Measurements from ENCODE around the gene LCN10.

The LCN10 gene

DNA sequence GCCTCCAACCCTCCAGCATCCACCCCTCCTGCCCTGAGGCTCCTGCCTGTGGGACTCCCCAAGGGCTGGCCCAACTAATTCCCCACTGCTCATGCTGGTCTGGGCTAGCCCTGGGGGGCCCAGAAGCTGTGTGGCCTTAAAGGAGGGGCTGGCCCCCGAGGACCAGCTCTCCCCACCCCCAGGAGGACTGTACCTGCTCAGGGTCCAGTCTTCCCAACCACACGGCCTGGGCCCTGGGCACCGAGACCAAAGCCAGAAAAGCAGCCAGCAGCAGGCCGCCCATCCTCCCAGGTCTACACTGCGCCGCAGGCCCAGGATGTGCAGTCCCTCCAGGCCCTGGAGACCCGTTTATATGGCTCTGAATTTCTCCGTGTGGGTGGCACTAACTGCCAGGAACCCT lies 5.5 kb upstream of the LCN10 start, which contains the start of gene LCN6:
Gene LCN6, minus strand, starts transcription at position 325 of the 400 bp plus-strand sequence. Its CDS starts 42 bp downstream, at position 283.
- TF ChIP-seq GABPA (IDR thresholded peaks at IDR 0.05; ENCODE audit: low read depth) (no peak), POLR2AphosphoS5 (IDR thresholded peaks at IDR 0.05; ENCODE audit: low read depth) (no peak), SPI1 (IDR thresholded peaks at IDR 0.05; ENCODE audit: borderline replicate concordance, low read depth) (no peak)
- TF ChIP-seq, protein P1, sequence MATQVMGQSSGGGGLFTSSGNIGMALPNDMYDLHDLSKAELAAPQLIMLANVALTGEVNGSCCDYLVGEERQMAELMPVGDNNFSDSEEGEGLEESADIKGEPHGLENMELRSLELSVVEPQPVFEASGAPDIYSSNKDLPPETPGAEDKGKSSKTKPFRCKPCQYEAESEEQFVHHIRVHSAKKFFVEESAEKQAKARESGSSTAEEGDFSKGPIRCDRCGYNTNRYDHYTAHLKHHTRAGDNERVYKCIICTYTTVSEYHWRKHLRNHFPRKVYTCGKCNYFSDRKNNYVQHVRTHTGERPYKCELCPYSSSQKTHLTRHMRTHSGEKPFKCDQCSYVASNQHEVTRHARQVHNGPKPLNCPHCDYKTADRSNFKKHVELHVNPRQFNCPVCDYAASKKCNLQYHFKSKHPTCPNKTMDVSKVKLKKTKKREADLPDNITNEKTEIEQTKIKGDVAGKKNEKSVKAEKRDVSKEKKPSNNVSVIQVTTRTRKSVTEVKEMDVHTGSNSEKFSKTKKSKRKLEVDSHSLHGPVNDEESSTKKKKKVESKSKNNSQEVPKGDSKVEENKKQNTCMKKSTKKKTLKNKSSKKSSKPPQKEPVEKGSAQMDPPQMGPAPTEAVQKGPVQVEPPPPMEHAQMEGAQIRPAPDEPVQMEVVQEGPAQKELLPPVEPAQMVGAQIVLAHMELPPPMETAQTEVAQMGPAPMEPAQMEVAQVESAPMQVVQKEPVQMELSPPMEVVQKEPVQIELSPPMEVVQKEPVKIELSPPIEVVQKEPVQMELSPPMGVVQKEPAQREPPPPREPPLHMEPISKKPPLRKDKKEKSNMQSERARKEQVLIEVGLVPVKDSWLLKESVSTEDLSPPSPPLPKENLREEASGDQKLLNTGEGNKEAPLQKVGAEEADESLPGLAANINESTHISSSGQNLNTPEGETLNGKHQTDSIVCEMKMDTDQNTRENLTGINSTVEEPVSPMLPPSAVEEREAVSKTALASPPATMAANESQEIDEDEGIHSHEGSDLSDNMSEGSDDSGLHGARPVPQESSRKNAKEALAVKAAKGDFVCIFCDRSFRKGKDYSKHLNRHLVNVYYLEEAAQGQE (IDR thresholded peaks at IDR 0.05; ENCODE audit: insufficient replicate concordance, low read depth): no peak
- TF ChIP-seq, protein P2, sequence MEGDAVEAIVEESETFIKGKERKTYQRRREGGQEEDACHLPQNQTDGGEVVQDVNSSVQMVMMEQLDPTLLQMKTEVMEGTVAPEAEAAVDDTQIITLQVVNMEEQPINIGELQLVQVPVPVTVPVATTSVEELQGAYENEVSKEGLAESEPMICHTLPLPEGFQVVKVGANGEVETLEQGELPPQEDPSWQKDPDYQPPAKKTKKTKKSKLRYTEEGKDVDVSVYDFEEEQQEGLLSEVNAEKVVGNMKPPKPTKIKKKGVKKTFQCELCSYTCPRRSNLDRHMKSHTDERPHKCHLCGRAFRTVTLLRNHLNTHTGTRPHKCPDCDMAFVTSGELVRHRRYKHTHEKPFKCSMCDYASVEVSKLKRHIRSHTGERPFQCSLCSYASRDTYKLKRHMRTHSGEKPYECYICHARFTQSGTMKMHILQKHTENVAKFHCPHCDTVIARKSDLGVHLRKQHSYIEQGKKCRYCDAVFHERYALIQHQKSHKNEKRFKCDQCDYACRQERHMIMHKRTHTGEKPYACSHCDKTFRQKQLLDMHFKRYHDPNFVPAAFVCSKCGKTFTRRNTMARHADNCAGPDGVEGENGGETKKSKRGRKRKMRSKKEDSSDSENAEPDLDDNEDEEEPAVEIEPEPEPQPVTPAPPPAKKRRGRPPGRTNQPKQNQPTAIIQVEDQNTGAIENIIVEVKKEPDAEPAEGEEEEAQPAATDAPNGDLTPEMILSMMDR (IDR thresholded peaks at IDR 0.05; ENCODE audit: insufficient read depth, low read length): no peak
- Histone ChIP-seq H3K27ac (replicated peaks) (peak within 1 kb of the TSS; percentile 78), H3K27me3 (ENCODE audit: insufficient read depth, poor library complexity, severe bottlenecking) (no peaks in the 10 kb centered on the region), H3K4me3 (replicated peaks; ENCODE audit: insufficient read depth, low read length) (no peak within 1 kb of the TSS)
- no peak for DNase-seq (ENCODE audit: low read depth in 1 of 2, low spot score in 1 of 2)

DNA sequence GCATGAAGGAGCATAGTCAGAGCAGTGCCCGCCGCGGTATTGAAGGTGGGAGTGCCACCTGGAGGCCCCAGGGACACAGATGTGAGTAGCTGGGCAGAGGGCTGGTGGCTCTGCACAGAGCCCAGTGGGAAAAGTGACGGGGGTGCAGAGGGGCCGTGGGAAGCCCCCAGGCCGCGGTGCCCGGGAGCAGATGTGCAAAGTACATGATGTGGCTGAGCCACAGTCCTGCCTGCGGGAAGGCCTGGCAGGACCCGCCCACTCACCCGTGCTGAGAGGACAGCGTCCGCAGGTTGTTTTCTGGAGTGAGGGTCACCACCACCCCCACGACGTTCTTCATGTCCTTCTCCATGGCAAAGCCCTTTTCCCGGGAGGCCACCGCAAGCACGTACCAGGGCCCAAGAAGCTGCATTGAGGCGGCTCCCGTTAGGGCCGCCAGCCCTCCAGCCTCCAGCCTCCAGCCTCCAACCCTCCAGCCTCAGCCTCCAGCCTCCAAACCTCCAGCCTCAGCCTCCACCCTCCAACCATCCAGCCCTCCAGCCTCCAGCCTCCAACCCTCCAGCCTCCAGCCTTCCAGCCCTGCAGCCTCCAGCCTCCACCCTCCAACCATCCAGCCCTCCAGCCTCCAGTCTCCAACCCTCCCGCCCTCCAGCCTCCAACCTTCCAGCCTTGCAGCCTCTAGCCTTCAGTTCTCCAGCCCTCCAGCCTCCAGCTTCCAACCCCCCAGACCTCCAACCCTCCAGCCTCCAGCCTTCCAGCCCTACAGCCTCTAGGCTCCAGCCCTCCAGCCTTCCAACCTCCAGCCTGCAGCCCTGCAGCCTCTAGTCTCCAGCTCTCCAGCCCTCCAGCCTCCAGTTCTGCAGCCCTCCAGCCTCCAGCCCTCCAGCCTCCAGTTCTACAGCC lies 4.7 kb upstream of the LCN10 start:
- TF ChIP-seq, protein P2 (IDR thresholded peaks at IDR 0.05; ENCODE audit: insufficient read depth, low read length): no peak
- TF ChIP-seq, protein P1 (IDR thresholded peaks at IDR 0.05; ENCODE audit: insufficient replicate concordance, low read depth): no peak
- TF ChIP-seq GABPA (IDR thresholded peaks at IDR 0.05; ENCODE audit: low read depth): no peak
- TF ChIP-seq SPI1 (IDR thresholded peaks at IDR 0.05; ENCODE audit: borderline replicate concordance, low read depth): no peak
- no peak for TF ChIP-seq POLR2AphosphoS5 (IDR thresholded peaks at IDR 0.05; ENCODE audit: low read depth)
- Histone ChIP-seq H3K27ac (replicated peaks) (no peak overlapping the region), H3K4me3 (replicated peaks; ENCODE audit: insufficient read depth, low read length) (no peak overlapping the region), H3K27me3 (ENCODE audit: insufficient read depth, poor library complexity, severe bottlenecking) (no peaks in the 10 kb centered on the region)
- DNase-seq (ENCODE audit: low read depth in 1 of 2, low spot score in 1 of 2): no peak

DNA sequence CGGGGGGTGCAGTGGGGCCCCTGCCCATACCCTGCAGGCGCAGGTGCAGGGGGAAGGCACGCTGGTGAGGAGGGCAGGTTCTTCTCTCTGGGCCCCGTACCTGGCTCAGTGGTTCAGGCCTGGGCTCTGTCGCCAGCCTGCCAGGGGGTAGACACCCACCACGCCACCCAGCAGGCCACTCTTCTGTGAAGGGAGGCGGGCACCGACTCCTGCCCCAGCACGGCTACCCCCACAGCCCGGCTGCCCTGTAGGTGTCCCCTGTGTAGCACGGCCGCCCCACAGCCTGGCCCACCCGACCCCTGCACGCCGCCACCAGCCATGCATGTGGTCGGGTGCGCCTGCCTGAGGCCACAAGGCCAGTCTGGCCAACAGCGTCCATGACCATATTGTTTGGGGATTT lies 3.9 kb upstream of the LCN10 start:
- H3K4me3 ChIP-seq (replicated peaks; ENCODE audit: insufficient read depth, low read length): no peak overlapping the region
- no peak for TF ChIP-seq SPI1 (IDR thresholded peaks at IDR 0.05; ENCODE audit: borderline replicate concordance, low read depth)
- no peak for TF ChIP-seq GABPA (IDR thresholded peaks at IDR 0.05; ENCODE audit: low read depth)
- TF ChIP-seq, protein P1 (IDR thresholded peaks at IDR 0.05; ENCODE audit: insufficient replicate concordance, low read depth): no peak
- TF ChIP-seq, protein P2 (IDR thresholded peaks at IDR 0.05; ENCODE audit: insufficient read depth, low read length): no peak
- no peak for TF ChIP-seq POLR2AphosphoS5 (IDR thresholded peaks at IDR 0.05; ENCODE audit: low read depth)
- H3K27ac ChIP-seq (replicated peaks): no peak overlapping the region
- no peak for DNase-seq (ENCODE audit: low read depth in 1 of 2, low spot score in 1 of 2)
- peaks cover 7% of the 10 kb centered on the region for H3K27me3 ChIP-seq (ENCODE audit: insufficient read depth, poor library complexity, severe bottlenecking)
